Nephron (organoid): ENCODE data around the gene MLXIP.
A peak's percentile ranks its signal among the peaks of the same experiment; 100 is the strongest.

ENCODE experiments used
- H3K27ac Mint-ChIP-seq, 3 experiments: 2 replicates each; pipeline ENCODE4 v1.8.0; 2020; ENCODE audit warnings: mixed read lengths in 3 of 3, mild to moderate bottlenecking in 2 of 3, moderate library complexity in 1 of 3
- H3K27me3 Mint-ChIP-seq: 2 replicates; pipeline ENCODE4 v1.8.0; 2021; ENCODE audit warnings: low read depth, mild to moderate bottlenecking, moderate library complexity, mixed read lengths
- H3K36me3 Mint-ChIP-seq: 2 replicates; pipeline ENCODE4 v1.8.0; 2020; ENCODE audit warnings: low read depth, mixed read lengths
- H3K4me1 Mint-ChIP-seq: 2 replicates; pipeline ENCODE4 v1.8.0; 2020; ENCODE audit warnings: mixed read lengths
- H3K4me3 Mint-ChIP-seq, 3 experiments: 2 replicates each; pipeline ENCODE4 v1.8.0; 2020; ENCODE audit warnings: mild to moderate bottlenecking in 3 of 3, mixed read lengths in 3 of 3, moderate library complexity in 2 of 3
- H3K9me3 Mint-ChIP-seq: 2 replicates; pipeline ENCODE4 v1.8.0; 2020; ENCODE audit warnings: mixed read lengths
- TF ChIP-seq, protein P1 (sequence below), 3 experiments: fragments of 200-600 bp; sonication (generic); IDR thresholded peaks; one replicate each; pipeline ENCODE4 v1.5.0; 2021; ENCODE audit warnings: antibody characterized with exemption in 3 of 3; ENCODE audit not compliant: unreplicated experiment in 3 of 3

Gene MLXIP

GRCh38 chr12:122067966-122068365 is 10.6 kb upstream of the MLXIP start:
- Mint-ChIP-seq H3K4me1 (peaks cover 55% of the 10 kb centered on the region), H3K9me3 (peaks cover 3% of the 10 kb centered on the region), H3K36me3 (peaks cover 22% of the 10 kb centered on the region), H3K27me3 (peaks cover 3% of the 10 kb centered on the region), H3K27ac (peak overlapping the region; percentile 69 to 91 (median 70)), H3K4me3 (peak overlapping the region in 1 of 3 experiments; percentile 38)
- TF ChIP-seq, protein P1, sequence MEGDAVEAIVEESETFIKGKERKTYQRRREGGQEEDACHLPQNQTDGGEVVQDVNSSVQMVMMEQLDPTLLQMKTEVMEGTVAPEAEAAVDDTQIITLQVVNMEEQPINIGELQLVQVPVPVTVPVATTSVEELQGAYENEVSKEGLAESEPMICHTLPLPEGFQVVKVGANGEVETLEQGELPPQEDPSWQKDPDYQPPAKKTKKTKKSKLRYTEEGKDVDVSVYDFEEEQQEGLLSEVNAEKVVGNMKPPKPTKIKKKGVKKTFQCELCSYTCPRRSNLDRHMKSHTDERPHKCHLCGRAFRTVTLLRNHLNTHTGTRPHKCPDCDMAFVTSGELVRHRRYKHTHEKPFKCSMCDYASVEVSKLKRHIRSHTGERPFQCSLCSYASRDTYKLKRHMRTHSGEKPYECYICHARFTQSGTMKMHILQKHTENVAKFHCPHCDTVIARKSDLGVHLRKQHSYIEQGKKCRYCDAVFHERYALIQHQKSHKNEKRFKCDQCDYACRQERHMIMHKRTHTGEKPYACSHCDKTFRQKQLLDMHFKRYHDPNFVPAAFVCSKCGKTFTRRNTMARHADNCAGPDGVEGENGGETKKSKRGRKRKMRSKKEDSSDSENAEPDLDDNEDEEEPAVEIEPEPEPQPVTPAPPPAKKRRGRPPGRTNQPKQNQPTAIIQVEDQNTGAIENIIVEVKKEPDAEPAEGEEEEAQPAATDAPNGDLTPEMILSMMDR (IDR thresholded peaks at IDR 0.05; ENCODE audit: unreplicated experiment in 3 of 3), result no peak

GRCh38 chr12:122072031-122072970 is 6.3 kb upstream of the MLXIP start:
- peaks cover 19% of the 10 kb centered on the region for H3K36me3 Mint-ChIP-seq
- H3K4me3 Mint-ChIP-seq, result peak overlapping the region; percentile 31 to 53 (median 48)
- H3K9me3 Mint-ChIP-seq, result peaks cover 3% of the 10 kb centered on the region
- TF ChIP-seq, protein P1 (IDR thresholded peaks at IDR 0.05; ENCODE audit: unreplicated experiment in 3 of 3), result no peak
- H3K27ac Mint-ChIP-seq, result peak overlapping the region; percentile 87 to 91 (median 91)
- peaks cover 4% of the 10 kb centered on the region for H3K27me3 Mint-ChIP-seq
- H3K4me1 Mint-ChIP-seq, result peaks cover 25% of the 10 kb centered on the region

GRCh38 chr12:122073815-122074214 is 4.7 kb upstream of the MLXIP start:
- Mint-ChIP-seq H3K27me3 (peaks cover 4% of the 10 kb centered on the region), H3K36me3 (peaks cover 10% of the 10 kb centered on the region), H3K4me1 (peaks cover 15% of the 10 kb centered on the region), H3K4me3 (peak overlapping the region in 1 of 3 experiments; percentile 14), H3K27ac (peak overlapping the region; percentile 11 to 51 (median 49)), H3K9me3 (peaks cover 3% of the 10 kb centered on the region)
- TF ChIP-seq, protein P1 (IDR thresholded peaks at IDR 0.05; ENCODE audit: unreplicated experiment in 3 of 3), result no peak

GRCh38 chr12:122076743-122077495 is 1.6 kb upstream of the MLXIP start:
- TF ChIP-seq, protein P1 (IDR thresholded peaks at IDR 0.05; ENCODE audit: unreplicated experiment in 3 of 3), result no peak
- Mint-ChIP-seq H3K4me1 (peaks cover 35% of the 10 kb centered on the region), H3K9me3 (peaks cover 3% of the 10 kb centered on the region), H3K36me3 (peaks cover 5% of the 10 kb centered on the region), H3K4me3 (peak overlapping the region; percentile 55 to 67 (median 56)), H3K27ac (peak overlapping the region in 1 of 3 experiments; percentile 42), H3K27me3 (peaks cover 4% of the 10 kb centered on the region)

DNA sequence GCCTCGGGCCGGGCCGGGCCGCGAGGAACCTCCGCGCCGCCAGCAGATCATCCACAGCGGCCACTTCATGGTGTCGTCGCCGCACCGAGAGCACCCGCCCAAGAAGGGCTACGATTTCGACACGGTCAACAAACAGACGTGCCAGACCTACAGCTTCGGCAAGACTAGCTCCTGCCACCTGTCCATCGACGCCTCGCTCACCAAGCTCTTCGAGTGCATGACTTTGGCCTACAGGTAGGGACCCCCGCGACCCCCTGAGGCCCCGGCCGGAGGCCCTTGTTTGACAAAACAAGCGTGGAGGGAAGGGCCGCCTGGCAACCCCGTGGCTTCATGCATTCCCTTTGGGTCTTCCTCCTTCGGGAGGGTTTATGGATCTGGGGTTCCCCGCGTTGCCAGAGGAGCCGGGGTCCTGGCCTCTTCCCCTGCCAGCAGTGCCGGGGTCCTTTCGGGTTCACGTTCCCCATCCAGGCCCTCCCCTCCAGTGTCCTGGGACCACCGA is 526 bp downstream of the MLXIP start:
- Mint-ChIP-seq H3K27me3 (peaks cover 4% of the 10 kb centered on the region), H3K4me3 (peak overlapping the region; percentile 86 to 92 (median 88)), H3K36me3 (peaks cover 13% of the 10 kb centered on the region), H3K27ac (peak overlapping the region; percentile 87 to 89 (median 87)), H3K9me3 (no peaks in the 10 kb centered on the region), H3K4me1 (peaks cover 42% of the 10 kb centered on the region)
- TF ChIP-seq, protein P1 (IDR thresholded peaks at IDR 0.05; ENCODE audit: unreplicated experiment in 3 of 3), result no peak
